ENCODE measurements around the gene TMED9.
"Not testable (repeated sequence)": the region's sequence is repeated elsewhere in the genome, so short reads cannot be mapped to it uniquely, and the experiment has no call there.

TMED9 gene

DNA sequence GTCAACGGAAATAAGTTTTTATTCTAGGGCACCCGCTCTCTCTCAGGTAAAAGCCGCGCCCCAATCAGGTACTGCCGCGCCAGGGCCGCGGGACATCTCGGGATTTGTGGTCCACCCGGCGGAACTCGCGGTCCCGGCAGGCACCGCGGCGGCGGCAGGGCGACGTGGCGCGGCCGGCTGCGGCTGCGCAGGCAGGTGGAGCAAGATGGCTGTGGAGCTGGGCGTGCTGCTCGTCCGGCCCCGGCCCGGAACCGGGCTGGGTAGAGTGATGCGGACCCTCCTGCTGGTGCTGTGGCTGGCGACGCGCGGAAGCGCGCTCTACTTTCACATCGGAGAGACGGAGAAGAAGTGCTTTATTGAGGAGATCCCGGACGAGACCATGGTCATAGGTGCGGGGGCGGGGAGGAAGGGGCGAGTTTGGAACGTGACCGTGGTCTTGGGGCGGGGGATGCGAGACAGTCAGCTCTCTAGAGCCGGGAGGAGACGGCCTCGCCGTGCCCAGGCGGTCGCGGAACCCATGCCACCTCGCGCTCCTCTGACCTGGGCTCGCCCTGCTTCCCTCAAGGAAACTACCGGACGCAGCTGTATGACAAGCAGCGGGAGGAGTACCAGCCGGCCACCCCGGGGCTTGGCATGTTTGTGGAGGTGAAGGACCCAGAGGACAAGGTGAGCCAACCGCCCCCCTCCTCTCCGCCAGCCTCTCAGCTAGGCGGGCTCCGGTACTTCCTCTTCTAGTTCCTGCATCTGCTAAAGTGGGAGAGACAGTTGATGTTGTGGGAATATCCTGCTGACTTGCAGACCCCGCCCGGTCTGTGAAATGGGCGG lies at the start of gene TMED9:
TMED9 (plus strand) TSS at position 194 of the 825 bp plus-strand sequence; CDS start at position 206, 12 bp downstream.
- DNase-seq = peak; percentile 52

DNA sequence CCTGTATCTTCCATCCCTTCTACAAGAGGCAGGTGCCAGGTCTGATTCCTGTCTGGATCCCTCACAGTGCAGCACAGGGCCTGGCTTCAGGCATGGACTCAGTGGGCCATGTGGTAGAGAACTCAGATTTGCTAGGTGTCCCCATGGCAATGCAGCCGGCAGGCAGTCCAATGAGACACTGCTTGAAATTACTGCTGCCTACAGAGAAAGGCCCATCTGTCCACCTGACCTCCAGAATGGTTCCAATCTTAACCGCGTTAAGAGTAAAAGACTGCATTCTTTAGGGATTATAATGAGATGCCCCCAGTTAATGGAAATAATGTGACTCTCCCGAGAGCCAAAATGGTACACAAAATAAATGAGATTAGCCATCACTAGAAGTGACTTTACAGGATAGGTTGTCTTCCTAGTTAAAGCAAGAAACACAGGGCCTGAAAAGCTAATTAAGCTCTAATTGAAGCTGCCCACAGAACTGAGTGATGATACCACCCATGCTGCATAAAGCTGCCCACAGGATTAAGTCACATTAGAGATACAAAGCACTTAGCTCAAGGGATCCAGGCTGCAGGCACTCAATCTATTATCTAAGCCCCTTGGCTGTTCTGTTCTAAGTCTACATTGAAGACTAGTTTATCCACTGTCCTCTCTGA lies 49.1 kb upstream of the TMED9 start:
- no peak for DNase-seq

DNA sequence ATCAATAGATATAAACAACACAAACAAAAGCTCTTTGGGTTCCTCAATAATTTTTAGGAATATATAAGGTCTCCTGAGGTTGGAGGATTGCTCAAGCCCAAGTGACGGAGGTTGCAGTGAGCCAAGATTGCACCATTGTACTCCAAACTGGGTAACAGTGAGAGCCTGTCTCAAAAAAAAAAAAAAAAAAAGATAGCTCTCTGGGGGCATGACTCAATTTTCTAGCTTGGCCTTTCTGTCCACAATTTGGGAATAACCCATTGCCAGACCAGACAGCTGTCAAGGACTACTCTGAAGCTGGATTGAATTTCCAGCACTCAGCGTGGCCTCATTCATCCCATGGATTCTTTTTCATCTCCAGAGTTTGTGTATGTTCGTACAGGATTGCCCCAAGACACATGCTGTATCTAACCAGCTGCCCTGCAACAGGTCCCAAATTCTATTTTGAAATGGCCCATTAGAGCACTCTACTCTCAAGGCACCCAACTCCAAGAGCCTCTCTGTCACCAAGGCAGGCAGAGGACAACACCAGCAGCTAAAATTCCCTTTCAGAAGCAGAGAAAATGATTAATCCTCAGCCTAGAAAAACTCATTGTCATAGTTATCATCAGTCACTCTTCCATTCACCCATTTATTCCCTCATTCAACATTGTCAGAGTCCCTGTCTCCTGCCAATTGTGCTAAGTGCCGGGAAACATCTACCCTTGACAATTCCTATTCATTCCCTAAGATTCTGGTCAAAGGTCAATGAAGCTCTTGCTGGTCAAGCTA lies 46.3 kb upstream of the TMED9 start:
- DNase-seq = no peak

DNA sequence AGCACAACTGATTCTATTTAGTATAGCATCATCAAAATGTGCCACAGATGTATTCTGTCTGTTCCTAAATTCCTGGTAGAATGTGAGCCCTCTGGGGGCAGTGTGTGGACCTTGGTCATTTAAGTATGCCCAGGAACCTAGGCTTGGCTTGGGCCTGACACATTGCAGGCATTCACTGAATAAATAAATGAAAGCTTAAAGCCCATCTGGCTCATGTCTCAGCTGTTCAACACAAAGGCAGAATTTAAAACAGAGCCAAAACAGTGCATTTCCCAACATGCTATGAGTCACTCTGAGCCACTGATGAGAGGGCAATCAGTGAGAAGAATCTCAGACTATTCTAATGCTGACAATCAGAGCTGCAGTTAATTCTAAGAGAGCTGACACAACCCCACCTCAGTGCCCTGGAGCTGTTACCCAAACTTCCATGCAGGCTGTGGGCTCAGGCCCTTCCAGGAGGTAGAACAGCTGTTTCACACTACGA lies 45.7 kb upstream of the TMED9 start:
- DNase-seq = no peak

DNA sequence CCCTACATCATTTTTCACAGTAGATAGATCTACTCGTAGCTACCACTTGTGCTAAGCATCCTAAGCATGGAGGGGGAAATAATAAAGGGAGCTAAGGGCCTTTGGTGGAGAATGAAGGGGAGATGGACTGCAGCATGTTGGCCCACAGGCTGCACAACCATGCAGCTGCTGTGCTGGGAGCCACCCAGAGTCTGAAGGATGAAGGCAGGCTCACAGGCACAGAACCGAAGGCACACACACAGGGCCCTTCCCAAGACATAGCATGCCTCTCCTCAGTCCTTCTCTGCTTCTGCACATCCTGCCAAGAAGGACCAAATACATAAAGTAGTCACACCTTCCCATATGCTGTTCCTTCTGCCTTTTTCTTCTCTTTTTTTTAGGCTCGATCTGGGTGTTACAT lies 44.3 kb upstream of the TMED9 start:
- no peak for DNase-seq

DNA sequence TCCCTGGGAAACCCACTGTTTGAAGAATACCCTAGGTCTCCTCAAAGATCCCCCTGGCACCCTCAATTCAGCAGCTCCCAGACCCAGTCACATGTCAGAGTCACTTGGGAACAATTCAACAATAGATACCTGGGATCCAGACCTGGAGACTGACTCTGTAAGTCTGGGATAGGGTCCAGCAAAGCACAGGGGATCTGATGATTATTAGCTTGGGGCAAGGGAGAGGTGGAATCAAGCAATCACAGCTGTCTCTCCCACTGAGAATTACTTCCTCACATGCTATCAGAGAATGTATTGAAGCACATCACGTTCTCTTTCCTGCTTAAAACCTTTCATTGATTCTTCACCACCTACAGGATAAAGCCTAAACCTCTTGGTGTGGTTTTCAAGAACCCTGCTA lies 43.5 kb upstream of the TMED9 start:
- no peak for DNase-seq

DNA sequence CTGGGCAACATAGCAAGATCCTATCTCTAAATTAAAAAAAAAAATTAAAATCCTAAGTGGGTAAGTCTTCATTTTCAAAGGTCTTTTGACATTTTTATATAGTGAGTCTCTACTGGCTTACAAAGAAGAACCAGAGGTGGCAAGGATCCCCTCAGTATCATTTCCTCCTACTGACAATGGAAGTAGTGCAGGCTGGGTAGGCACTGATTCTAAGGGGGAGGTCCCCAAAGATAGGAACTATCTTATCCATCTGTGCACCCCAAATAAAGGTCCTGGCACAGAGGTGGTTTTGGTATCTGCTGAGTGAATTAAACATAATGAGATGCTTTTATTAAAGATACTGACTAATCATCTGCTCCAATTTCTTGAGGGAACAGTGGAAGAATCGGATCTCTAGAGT lies 41.9 kb upstream of the TMED9 start:
- DNase-seq = no peak

DNA sequence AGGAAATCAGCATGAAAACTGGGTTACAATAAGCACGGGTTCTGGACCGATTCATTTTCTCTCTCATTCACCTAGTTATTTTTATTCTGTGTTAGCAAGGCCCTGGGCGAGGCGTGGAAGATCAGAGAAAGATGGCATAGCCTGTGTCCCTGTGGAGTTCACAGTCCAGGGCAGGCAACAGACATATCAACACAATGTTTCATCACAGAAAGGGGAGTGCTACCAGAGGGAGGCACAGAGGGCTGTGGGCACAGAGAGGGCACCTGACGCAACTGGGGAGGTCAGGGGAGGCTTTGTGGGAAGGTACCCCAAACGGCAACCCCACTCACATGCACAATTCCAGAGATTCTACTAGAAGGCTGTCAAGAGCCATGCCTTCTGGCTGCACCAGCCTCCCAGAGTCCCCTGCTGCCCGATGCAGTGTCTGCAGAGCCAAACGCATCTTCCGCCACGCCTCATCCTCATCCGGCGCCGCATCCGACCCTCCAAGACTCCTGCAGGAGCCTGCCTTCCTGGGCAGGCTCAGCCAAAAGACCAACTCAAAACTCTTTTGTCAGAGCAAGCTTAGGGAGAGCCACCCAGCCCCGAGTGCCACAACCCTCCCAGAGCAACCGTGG lies 39.1 kb upstream of the TMED9 start:
- DNase-seq = no peak

DNA sequence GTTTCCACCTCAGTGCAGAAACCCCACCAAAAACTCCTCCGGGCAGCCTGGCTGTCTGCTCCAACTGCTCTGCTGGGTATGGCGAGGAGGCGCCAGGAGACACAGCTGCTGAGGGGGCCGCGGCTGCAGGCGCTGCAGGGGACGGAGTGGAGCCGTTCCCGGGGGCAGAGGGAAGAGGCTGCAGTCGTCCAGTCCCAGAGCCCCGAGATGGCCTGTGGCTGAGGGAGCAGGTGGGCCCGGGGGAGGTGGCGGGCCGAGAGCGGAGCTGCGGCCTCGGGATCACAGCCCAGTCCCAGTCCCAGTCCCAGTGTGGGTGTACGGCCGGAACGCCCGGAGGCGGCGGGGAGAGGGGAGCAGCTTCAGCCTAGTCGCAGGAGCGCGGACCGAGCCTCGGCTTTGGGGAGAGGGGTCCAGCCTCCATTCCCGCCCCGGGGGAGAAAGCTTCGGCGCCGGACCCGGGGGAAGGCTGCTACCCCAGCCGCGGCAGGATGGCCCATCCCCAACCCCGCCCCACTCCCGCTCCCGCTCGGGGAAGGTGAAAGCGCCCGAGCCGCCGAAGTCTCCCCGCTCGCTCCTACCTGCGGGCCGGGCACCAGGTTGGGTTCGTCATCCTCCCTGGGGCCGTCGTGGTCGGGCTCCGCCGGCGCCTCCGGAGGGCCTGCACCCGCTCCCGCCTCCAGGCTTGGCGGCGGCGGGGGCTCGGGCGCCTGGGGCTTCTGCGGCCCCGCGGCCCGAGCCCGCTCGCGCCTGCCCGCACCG lies 38.2 kb upstream of the TMED9 start:
- no peak for DNase-seq

DNA sequence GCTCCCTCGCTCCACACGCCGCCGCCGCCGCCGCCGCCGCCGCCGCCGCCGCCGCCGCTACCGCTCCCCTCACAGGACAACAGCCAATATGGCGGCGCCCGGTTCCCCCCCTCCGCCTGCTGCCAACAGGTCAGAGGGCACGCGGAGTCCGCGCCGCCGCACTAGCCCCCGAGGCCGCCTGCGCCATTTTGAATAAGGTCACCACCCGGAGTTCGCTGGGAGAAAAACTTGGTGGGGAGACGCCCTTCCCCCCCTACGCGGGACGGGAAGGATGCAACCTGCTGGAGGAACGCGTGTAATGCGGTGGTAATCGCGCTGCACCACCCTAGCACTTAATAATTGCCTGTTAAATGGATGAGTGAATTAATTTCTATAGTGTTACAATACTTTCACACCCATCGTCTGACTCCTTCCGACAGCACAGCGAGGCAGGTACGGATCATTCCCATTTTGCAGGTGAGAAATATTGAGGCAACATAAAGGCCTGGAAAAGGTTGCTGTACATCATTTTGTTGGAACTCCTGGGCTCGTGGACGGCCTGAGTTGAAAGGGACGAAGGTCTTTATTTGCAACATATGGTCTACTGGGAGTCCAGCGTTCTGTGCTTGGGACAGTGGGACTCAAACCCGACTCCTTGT lies 37.4 kb upstream of the TMED9 start, which contains the start of gene FAM193B:
FAM193B (minus strand) TSS at position 90 of the 638 bp plus-strand sequence. CDS start 105 bp downstream, outside the sequence.
- peak; percentile 48 for DNase-seq

DNA sequence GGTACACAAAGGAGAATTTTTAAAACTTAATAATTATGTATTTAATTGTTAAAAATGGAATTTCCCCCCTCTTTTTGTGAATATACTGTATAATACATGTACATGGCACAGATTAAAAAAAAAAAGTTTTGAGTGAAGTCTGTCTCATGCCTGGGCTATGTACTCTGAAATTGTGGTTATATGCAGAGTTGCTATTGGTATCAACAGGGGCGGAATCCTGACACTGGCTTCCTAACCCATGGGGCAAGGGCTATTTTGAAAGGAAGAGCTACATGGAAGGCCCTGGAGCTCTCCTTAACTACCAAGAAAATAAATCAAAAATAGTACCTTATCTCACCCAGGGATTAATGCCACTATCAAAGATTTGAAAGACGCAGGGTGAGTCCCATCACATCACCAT lies 36.8 kb upstream of the TMED9 start:
- no peak for DNase-seq

DNA sequence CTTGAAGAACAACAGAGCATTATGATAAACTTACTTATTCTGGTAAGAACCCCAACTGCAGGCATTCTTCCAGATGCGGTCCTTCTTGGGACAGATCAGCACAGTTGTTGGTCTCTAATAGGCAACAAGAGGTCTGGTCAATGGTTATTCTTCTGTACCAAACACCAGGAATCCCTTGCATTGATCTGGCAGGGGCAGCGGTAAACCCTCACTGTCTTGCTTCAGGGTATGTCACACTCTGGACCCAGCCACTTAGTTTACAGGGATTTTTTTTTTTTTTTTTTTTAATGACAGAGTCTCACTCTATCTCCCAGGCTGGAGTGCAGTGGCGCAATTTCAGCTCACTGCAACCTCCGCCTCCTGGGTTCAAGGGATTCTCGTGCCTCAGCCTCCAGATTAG lies 36.3 kb upstream of the TMED9 start:
- DNase-seq = no peak

DNA sequence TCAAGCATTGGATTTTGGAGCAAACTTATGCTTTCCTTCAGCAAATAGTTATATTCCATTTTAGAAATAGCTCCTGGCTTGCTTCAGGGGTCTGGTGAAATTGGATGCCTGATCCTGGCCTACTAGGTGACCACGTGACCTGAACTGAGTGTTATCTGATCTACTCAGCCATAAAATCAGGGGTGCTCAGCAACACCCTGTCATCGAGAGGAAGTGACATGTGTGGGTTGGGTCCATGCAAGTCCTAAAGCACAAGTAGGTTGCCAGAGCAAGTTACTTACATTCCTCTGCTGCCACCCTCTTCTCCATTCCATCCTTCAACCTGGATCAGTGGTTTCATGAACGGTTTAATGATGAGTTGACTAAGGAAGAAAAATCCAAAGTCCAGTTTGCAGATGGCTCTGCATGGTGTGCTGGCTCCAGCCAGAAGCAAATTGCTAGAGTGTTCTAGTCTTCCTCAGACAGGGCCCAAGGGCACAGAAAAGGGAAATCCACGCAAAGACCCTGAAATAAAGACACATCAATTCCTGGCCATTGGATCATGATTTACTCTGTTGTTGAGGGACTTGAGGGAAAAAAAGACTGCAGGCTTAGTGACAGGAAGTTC lies 34.9 kb upstream of the TMED9 start:
- no peak for DNase-seq

DNA sequence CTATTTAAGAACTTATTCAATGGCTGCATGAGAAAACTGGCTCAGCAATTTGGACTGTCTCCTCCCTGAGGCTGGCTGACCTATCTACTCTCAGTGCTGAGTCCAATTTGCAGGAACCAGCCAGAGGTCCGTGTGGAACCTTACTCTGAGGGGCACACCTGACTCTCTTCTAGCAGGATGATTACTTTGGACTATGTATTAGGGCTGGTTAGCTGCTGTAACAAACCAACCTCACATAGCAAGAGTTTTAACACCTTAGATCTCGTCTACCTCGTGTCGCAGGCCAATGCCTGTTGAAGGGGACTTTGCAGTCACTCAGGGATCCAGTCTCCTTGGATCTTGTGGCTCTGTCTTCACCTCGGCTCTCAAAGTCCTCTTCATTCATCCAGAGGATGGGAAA lies 34.2 kb upstream of the TMED9 start:
- DNase-seq = no peak

DNA sequence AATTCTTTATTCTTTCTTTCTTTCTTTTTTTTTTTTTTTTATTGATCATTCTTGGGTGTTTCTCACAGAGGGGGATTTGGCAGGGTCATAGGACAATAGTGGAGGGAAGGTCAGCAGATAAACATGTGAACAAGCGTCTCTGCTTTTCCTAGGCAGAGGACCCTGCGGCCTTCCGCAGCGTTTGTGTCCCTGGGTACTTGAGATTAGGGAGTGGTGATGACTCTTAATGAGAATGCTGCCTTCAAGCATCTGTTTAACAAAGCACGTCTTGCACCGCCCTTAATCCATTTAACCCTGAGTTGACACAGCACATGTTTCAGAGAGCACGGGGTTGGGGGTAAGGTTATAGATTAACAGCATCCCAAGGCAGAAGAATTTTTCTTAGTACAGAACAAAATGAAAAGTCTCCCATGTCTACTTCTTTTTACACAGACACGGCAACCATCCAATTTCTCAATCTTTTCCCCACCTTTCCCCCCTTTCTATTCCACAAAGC lies 32.5 kb upstream of the TMED9 start:
- DNase-seq = not testable (repeated sequence)

DNA sequence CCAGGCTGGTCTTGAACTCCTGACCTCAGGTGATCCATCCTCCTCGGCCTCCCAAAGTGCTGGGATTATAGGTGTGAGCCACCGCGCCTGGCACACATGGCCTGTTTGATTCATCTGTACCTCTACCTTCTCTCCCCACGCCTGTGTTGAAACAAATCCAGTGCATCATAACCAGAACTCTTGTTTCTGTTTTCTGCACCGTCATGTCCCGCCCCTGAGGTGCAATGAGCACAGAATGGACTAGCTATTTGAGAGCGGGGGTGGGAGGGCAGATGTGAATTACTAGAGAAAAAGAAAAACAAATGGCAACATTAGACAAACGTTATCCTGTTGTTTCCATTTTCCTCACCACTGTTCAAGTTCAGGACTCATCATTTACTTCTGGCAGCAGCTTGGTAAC lies 27.0 kb upstream of the TMED9 start:
- no peak for DNase-seq

DNA sequence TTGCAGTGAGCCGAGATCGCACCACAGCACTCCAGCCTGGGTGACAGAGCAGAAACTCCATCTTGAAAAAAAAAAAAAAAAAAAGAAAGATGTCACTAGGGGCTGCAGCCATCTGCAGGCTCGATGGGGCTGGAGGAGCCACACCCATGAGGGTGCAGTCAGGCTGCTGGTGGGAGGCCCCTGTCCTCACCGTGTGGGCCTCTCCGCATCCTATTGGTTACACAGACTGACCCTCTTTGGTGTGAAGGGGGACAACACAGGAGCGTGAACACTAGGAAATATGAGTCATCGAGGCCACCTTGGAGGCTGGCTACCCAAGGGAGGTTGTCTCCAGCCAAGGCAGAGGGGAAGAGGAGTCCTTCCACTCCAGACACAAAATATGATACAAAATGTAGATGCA lies 23.7 kb upstream of the TMED9 start:
- no peak for DNase-seq

DNA sequence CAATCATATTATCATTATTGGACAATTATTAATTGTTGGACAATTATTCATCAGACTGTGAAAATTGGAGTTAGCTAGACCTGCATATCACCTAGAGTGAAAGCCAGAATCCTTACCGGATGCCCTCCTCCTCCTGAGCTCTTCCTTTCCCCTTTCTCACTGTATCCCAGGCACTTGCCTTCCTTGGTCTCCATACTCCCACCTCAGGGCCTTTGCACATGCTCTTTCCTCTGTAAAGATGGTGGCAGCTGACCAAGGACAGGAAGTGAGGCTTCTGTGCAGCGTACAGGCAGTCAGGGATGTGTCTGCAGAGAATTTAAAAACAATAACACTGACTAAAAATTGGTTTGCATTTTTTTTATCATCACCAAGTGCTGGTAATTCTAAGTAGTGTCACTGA lies 22.1 kb upstream of the TMED9 start:
- no peak for DNase-seq

DNA sequence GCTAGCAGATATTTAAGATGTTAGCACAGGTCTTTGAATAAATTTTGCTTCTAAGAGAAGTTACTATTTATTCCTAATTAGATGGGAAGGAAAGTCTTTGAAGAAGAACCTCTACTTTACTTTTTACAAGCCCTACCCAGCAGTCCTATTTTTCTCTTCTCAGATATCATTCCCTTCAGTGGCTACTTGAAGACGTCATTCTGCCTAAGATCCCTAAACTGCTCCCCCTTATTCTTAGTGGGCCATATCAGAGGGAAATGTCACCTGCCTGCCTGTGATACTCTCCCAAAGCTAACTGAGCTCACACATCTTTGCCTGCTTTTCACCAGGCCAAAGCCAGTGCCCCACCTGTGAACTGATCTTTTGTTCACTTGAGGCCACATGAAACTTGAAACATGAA lies 16.5 kb upstream of the TMED9 start:
- DNase-seq = no peak

DNA sequence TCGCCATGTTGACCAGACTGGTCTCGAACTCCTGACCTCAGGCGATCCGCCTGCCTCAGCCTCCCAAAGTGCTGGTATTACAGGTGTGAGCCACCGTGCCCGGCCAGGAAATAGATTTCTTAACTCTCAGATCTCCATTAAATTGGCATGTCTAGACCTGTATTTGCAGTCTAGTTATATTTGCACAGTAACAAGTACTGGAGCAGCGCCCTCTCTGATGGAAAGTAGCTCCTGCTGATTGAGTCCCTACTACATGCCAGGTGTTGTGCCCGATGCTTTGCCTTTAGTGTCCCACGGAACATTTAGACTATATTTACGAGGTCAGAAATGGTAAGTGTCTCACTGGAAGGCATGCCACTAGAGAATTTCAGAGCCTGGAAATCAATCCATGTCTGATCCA lies 15.8 kb upstream of the TMED9 start:
- no peak for DNase-seq

DNA sequence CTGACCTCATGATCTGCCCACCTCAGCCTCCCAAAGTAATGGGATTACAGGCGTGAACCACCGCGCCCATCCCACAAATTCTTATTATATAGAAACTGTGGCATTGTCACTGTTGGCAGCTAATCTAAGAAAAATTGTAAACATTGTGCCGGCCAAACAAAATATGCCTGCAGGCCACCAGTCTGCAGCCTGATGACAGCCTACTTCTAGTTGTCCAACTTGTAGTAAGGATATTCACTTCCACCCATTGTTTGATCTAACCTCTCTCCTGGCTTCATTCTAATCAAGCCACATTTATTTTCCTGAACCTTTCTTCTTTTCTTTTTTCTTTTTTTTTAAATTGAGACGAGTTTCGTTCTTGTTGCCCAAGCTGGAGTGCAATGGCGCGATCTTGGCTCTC lies 13.7 kb upstream of the TMED9 start:
- DNase-seq = no peak

All from DMS79 (cell line).